HCT116 (cell line): ENCODE results near the gene APOBEC3G.

Experiments used
- CEBPB ChIP-seq: IDR thresholded peaks from 2 replicates; pipeline ENCODE4 v1.6.1; 2012; ENCODE audit warnings: low read depth
- CTCF ChIP-seq, 3 experiments: fragments of 200-600 bp in 1 of 3; sonication (generic) in 1 of 3; IDR thresholded peaks in 2 of 3; conservative IDR thresholded peaks in 1 of 3; 2 replicates each; pipeline ENCODE4 v1.5.1; 2012 to 2017; ENCODE audit warnings: low read depth in 2 of 3, low read length in 2 of 3, antibody characterized with exemption in 1 of 3, borderline replicate concordance in 1 of 3, control low read depth in 1 of 3, mild to moderate bottlenecking in 1 of 3, mixed read lengths in 1 of 3, mixed run types in 1 of 3, moderate library complexity in 1 of 3; ENCODE audit not compliant: insufficient read depth in 1 of 3
- ELF1 ChIP-seq: IDR thresholded peaks from 2 replicates; pipeline ENCODE4 v1.6.1; 2012; ENCODE audit warnings: low read depth, borderline replicate concordance
- YY1 ChIP-seq: IDR thresholded peaks from 2 replicates; pipeline ENCODE4 v1.6.1; 2011; ENCODE audit warnings: low read length, low read depth, moderate library complexity, mild to moderate bottlenecking; ENCODE audit not compliant: insufficient replicate concordance; ENCODE audit errors: extremely low read depth

GRCh38 chr22:39110631-39111561, 33.8 kb downstream of the APOBEC3G start:
- no peak for TF ChIP-seq ELF1
- TF ChIP-seq CEBPB, result no peak
- no peak for TF ChIP-seq CTCF (IDR thresholded peaks at IDR 0.05 in 2 of 3, conservative IDR thresholded peaks at IDR 0.05 in 1 of 3; ENCODE audit: borderline replicate concordance in 1 of 3, insufficient read depth in 1 of 3, low read depth in 2 of 3, low read length in 2 of 3)
- no peak for TF ChIP-seq YY1
